ENCODE measurements around the gene ATP4A. TPM values are rescaled to one million over a fixed set of nuclear protein-coding genes. Genes with fewer than 3 reads are reported as not detected.

ATP4A gene
- polyA plus RNA-seq, 10 donors = 0.04 TPM; not detected in 9

DNA sequence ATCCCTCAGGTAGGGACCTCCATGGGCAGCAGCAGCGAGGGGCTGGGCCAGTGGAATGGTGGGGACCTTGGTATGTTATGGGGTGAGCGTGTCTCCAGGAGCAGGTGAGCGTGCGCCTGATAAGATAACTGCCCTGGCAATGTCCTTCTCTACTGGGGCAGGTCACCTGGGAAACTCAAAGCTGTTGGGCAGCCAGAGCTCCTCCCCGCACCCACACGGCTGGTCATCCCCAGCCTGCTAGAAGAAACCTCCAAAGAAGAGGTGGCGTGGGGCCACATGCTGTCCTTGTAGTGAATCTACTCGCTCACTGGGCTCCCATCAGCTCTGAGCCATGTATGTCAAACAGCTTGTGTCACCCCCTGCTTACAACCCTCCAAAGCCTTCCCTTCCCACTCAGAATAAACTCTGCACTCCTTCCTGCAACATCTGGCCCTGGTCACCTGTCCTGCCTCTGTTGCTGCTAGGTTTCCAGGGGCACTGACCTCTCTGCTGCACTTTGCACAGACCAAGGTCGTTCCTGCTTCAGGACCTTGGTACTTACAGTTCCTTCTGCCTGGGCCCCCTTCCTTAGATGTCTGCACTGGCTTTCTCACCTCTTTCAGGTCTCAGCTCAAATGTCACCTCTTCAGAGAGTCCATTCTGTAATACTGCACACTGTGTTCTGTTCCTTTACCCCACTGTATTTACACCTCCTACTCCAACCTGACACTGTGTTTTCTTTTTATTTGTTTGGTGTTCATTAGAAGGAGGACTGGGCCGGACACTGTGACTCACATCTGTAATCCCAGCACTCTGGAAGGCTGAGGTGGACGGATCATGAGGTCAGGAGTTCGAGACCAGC, 1.8 kb upstream of the ATP4A start:
- no peak for DNase-seq

DNA sequence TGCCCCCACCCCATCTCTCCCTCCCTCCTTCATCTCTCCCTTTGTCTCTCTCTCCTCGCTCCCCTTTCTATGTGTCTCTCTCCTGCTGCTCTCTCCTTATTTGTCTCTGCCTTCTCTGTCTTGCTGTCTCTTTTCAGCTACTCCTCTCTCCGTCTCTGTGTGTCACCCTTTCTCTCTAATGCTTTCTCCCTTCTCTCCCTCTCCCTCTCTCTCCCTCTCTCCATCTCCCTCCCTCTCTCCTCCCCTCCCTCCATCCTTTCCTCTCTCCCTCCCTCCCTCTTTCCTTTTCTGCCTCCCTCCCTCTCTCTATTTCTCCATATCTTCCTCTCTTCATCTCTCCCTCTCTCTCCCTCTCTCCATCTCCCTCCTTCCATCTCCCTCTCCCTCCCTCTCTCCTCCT, 682 bp downstream of the ATP4A start:
- no peak for DNase-seq

DNA sequence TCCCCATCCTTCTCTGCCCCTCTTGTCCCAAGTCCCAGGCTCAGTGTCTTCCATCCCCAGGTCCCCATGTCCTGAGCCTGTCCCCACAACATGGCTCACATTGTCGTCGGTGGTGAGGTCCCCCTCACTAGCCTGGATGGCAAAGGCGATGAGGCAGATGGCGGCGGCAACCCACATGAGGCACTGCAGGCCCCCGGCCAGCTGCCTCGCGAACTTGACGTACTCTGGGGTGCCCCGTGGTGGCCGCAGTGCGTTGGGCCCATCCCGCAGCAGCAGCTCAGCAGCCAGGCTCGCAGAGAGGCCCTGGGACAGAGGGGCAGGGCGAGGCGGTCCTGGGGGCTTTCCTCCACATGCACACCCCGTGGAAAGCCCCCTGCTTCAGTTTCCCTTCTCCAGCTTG, 1.1 kb downstream of the ATP4A start:
- DNase-seq = no peak

DNA sequence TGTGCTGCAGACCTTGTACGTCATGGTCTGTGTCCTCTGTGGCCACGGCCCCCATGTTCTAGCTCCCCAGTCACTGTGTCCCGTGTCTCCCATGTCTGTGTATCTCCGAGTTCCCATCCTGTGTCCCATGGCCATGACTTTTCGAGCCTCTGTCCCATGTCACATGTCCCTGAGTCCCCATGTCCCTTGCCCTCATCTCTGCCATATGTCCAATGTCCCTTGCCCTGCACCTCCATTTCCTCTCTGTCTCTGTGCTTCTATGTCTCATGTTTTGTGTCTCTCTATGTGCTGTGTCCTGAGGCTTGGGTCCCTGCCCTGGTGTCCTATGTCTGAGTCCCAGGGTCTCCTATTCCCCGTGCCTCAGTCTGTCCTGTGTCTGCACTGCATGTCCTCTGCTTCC, 2.0 kb downstream of the ATP4A start:
- no peak for DNase-seq

DNA sequence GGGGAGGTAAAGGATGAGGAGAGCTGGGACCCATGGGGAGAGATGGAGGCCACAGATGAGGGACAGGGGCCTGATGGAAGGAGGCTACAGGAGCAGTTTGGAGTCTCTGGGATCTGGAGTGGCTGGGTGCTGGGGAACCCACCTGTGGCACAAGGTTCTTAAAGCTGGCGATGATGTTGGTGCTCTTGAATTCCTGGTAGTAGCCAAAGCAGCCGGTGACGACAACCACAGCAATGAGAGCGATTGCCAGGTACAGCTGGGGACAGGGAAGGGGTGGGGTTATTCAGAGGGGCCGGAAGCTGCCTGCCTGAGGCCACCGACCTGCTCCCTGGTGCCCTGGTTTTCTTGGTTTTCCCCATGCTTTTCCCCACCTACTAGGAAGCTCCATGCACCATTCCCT, 2.8 kb downstream of the ATP4A start:
- no peak for DNase-seq

DNA sequence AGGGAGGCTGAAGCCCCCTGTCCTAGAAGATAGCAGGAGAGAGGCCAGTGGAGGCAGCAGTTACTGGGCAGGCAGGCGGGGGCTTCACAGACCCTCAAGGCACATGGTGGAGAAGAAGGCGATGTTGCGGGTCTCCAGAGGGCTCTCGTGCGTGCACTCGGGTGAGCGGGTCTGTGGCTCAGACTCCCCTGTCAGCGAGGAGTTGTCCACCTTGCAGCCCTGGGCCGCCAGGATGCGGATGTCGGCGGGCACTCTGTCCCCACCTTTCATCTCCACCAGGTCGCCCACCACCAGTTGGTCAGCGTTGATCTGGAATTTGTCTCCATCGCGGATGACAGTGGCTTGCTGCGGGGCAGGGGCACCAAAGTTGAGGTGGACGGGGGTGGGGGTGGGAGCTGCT, 3.2 kb downstream of the ATP4A start:
- no peak for DNase-seq

DNA sequence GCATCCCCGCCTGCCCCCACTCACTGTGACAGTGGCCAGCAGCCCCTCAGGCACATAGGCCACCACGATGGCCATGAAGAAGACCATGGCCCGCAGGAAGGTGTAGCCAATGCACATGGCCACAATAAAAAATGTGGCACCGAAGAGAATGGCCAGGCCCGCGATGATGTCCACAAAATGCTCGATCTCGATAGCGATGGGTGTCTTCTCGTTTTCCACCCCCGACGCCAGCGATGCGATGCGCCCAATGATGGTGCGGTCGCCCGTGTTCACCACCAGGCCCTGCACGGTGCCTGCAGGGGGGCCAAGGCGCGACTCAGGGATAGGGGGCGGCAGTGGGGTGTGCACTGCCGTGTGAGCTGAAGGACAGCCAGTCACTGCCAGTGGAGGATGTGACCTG, 3.7 kb downstream of the ATP4A start:
- DNase-seq = no peak

DNA sequence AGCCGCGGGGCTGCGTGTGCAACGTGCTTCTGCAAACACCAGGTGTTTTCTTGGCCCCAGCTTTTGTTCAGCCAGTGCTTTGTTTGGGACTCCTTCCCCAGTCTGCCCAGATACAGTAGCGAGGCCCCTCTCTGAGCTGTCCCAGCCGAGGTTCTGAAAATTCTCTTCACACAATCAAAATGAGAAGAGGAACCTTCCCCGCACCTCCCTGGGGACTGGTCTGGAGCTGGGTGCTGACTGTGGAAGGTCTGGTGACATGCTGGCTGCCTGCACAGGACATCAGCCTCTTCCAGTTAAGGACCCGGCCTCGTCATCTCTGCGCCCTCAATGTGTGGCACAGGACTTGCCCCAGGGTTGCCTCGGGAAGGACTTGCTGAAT, 4.2 kb downstream of the ATP4A start:
- no peak for DNase-seq

DNA sequence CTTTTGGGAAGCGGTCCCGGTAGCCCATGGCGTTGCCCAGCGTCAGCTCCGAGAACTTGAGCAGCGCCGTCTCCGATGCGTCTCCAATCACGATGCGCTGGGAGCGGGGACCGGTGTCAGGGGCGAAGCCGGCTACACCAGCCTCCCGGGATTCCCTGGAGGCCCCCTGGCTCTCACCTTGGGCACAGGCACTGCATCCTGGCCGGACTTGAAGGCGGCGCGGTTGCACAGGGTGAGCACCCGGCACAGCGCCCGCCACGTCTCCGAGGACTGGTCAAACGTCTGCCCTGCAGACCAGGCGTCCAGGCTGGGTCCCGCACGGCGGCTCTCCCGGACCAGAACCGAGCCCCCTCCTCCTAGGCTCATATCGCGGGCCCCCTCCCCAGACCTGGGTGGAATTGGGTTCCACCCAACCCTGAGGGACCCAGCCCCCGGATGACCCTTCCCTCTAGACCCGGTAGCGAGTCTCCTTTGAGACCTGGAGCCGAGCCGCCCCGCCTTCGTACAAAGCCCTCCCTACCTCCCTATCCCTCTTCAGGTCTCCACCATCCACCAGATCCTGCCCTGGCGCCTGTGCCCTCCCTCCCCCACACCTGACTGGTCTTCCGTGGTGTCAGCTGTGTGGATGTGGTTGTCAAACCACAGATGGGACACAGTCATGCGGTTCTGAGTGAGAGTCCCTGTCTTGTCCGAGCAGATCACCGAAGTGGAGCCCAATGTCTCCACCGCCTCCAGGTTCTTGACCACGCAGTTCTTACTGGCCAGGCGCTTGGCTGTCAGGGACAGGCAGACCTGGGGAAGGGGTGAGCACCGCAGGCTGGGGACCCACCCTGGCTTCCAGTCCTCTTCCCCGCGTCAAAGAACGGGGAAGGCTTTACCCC, 4.8 kb downstream of the ATP4A start:
- DNase-seq = no peak

DNA sequence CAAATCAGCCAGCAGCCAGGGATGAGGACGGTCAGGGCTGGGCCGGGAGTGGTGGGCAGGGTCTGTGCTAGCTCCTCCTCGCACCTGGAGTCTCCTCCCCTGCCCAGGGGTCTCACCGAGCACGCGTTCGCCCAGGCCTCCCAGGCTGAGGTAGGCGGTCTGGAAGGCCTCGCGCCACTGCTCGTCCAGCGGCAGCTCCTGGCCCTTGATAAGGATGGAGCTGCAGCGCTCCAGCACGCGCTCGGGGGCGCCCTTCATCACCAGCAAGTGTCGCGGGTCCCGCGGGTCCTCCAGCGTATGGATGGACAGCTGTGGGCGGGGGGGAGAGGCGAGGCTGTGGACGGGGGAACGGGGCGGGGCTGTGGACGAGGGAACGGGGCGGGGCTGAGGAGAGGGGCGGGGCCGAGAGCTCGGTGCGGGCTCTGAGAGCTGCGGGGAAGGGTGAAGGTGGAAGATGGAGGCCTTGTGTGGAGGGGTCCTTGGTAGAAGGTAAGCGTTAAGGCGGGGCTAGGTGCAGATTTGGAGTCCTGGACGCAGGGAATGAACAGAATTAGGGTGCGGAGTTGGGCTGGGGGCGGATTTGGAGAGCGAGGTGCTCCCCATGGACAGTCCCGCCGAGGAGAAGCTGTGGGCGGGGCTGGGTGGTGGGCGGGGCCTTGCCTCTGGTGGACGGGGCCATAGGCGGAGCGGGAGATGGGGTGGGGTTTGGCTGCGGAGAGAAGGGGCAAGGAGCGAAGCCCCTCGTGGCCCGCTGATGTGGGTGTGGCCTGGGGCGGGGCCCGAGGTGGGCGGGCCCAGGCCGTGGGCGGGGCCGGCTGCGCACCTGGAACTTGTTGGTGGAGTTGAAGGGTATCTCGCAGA, 5.7 kb downstream of the ATP4A start:
- peak in 2 of 3 donors; percentile 27 to 49 for DNase-seq

DNA sequence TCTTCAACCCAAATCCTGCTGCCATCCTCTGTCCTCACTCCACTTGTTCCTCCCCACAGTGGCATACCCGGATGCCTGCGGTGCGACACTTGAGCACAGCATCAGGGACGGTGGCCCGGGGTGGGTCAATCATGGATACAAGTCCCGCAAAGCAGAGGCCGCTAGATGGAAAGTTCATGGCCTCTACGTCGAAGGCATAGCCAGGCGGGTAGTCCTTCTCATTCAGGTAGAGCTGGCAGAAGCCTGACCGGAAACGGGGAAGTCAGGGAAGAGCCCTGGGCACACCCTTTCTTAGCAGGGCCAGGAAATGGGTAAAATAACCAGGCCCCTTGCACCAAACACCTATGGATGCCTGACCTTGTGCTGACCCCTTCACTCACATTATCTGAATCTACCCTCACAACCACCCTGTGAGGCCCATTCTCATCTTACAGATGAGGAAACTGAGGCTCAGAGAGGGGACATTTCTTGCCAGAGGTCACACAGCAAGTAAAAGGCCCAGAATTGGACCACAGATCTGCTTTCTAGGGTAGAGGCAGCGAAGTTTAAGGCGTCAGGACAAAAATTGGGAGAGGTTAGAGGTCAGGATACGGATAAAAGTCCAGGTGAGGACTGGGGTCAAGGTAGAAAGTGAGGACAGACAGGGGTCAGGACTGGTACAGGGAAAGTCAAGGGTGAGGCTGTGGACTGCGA, 6.5 kb downstream of the ATP4A start:
- DNase-seq = no peak

DNA sequence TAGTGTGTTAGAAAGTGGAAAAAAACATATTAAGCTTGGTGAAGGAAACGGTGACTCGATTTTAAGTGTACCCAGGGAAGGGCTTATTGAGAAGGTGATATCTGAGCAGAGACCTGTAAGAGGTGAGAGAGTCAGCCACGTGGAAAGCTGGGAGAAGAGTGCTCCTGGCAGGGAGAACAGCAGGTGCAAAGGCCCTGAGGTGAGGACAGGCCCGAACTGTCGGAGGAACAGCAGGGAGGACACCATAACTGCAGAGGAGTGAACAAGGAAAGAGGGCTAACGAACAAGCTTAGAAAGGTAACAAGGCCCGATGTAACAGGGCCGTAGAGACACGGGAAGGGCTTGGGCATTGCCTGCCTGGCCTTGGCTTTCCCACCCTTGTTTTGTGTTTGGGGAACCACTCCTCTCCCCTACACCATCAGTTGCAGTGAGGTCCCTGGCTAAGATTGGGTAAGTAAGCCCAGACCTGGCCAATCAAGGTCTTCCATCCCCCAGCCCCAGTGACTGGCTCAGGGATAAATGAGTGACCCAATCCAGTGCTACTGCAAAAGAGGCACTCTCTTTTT, 7.3 kb downstream of the ATP4A start:
- no peak for DNase-seq

DNA sequence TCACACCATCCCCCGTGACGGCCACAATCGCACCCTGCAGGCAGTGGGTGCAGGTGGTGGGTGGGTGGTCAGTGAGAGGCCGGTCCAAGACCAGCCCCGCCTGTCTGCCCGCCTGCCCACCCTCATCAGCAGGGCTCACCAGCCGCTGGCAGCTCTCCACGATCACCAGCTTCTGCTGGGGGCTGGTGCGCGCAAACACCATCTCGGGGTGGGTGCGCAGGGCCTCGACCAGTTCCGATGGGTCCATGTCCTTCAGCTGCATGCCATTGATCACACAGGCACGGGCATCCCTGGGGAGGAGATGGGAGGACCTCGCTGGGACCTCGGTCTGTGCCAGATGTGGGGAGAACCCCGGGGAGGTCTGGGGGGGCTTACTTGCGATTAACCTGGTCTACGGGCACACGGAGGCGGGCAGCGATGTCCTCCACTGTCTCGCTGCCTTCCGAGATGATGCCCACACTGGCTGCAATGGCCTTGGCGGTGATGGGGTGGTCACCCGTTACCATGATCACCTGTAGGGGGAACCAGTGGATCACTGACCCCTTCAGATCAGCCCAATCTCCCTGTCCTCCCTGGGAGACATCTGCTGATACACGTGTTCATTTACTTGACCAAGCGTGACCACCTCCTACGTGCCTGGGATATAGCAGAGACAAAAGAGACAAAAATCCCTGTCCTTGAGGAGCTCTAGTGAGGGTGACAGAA, 8.0 kb downstream of the ATP4A start:
- no peak for DNase-seq

DNA sequence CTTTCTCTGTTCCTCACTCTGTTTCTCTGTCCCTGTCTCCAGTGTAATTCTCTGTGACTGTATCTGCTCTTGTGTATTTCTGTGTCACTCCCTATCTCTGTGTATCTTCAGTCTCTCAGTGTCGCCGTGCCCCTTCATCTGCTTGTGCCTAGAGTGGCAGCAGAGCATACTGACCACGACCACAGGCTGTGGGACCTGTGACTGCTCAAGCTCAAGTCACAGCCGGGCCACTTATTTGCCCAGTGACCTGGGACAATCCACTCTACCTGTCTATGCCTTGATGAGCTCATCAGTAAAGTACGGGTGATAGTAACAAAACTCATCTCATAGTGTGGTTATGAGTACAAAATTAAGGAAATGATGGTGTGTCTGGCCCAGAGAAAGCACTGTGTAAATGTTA, 9.4 kb downstream of the ATP4A start:
- no peak for DNase-seq

DNA sequence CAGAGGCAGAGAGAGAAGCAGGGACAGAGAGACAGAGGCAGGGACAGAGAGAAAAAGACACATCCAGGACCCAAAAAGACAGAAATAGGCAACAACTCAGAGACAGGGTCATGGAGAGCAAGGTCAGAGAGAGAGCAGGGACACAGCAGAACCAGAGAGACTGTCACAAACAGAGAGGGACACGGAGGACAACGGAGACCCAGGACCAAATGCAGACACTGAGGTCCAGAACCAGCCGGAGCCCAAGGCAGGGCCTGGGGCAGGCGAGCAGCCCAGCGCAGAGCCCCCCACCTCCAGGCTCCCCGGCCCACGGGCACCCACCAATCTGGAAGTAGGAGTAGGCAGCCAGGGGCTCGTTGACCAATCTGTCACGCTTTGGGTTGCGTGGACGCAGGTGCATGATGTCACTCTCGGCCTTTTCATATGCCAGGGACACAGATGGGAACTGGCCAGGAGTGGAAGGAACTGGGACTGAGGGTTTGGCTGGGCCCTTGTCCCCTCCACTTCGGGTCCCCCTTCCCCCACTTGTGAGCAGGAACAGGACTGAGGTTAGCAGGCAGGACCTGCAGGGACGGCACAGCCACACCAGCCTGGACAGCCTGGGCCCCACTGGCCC, 10.0 kb downstream of the ATP4A start:
- DNase-seq = no peak

DNA sequence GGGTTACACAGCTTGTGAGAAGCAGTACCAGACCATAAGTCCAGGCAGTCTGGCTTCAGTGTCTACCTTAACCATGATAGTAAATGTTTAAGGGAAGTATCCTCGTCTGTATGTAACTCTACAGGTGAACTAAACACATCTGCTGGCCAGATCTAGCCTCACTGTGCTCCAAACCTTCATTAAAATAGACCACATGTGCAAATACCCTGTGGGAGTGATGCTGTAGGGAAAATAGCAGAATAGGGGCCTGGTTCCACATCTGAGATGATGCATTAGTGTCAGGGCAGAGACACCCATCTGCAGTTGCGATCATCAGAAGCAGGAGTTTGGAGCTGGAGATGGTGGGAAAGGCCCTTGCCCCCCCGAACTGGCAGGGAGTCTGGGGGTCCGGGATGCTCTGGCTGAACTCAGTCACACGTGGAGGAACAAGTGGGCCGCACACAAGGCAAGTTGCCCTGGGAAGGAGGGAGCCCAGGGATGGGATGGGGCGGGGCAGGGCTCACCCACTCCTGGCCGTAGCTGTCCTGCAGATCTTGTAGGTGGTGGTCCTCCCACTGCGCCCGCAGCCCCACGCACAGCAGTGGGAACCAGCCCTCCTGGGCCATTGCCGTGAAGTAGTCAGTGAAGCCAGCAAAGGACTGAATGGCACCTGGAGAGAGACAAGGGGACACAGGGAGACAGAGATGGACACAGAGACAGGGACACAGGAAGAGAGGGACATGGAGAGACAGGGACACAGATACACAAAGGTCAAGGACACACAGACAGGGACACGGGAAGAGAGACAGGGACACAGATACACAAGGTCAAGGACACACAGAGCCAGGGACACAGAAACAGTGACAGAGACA, 10.7 kb downstream of the ATP4A start:
- no peak for DNase-seq

DNA sequence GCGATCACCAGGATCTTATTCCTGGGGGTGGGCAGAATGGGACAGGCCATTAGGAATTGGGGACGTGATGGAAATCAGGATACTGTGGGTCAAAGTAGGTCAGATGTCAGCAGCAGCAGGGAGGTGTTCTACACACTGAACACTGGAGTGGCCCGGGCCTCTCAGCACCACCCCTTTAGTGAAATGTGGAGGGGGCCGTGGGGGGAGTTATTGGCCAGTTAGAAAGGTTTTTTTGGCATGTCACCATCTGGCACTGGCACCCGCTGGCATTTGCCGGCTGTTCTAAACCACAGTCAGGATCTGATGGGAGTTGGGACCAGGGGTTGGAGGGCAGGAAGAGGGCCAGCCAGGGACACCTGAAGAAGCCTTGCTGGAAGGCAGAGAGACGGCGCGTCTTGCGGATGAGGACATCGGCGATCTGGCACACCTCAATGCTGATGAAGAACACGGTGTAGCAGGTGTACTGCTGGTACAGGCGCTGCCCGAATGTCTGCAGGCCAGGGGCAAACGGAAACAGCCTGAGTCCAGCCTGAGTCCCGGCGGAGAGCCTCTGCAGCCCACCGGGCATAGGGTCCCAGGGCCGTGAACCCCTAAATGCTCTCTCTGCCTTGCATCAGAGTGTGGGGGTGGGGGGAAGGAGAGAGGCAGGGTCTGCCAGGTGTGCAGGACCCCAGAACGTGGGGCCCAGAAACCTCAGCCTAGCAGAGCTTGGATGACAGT, 12.2 kb downstream of the ATP4A start:
- DNase-seq = no peak

DNA sequence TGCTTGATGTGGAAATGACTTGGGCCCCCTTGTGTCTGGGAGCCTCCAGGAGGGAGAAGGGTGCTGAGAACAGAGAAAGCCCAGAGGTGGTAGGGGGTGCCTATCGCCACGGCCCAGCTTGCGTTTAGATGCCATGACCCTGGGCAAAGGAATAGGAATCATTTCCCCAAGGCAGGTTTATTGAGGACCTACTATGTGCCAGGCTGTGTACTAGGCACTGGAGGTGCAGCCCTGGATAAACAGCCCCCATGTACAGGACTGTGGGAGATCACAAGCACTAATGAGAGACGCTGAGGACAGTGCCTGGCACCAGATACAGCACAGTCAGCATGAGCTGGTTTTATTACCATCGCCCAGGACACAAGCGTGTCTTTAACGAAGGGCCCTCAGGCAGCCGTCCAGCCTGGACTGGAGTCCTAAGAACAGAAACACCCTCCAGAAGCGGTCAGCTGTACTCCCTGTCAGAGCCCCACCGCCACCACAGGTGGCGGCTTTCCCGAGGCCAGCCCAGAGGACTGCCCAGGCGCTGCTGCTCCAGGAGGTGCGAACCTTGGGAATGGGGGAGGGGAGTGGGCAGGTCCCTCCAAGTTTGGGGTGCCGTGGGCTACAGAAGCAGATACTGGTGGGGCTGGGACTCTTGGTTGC, 13.5 kb downstream of the ATP4A start:
- DNase-seq = no peak

All from muscle of back (tissue), 11 donors.